MM.1S (cell line): ENCODE data around the gene DYNC1LI1.
A peak's percentile ranks its signal among the peaks of the same experiment; 100 is the strongest.

ENCODE experiments used
- DNase-seq: peaks from one replicate; pipeline ENCODE4 v3.0.0-alpha.2; 2015
- H2AFZ ChIP-seq: fragments of 300-600 bp; sonication (generic); 2 replicates; pipeline ENCODE4 v1.6.0; 2016; ENCODE audit warnings: antibody characterized with exemption, low read length
- H3F3A ChIP-seq: fragments of 300-600 bp; sonication (generic); 2 replicates; pipeline ENCODE4 v1.6.1; 2016; ENCODE audit warnings: mild to moderate bottlenecking, antibody characterized with exemption, low read length, moderate library complexity, mixed read lengths; ENCODE audit not compliant: insufficient read depth
- H3K27ac ChIP-seq: fragments of 300-600 bp; sonication (generic); 2 replicates; pipeline ENCODE4 v1.5.1; 2016; ENCODE audit warnings: mild to moderate bottlenecking, low read length
- H3K27me3 ChIP-seq: fragments of 300-600 bp; sonication (generic); replicated peaks from 2 replicates; pipeline ENCODE4 v1.6.0; 2016; ENCODE audit warnings: low read length; ENCODE audit not compliant: insufficient read depth
- H3K36me3 ChIP-seq: fragments of 300-600 bp; sonication (generic); replicated peaks from 2 replicates; pipeline ENCODE4 v1.6.1; 2016; ENCODE audit warnings: mild to moderate bottlenecking, low read length, mixed read lengths; ENCODE audit not compliant: insufficient read depth
- H3K4me1 ChIP-seq: fragments of 300-600 bp; sonication (generic); 2 replicates; pipeline ENCODE4 v1.6.1; 2016; ENCODE audit warnings: low read length, mixed read lengths
- H3K4me2 ChIP-seq: fragments of 300-600 bp; sonication (generic); 2 replicates; pipeline ENCODE4 v1.6.0; 2016; ENCODE audit warnings: low read depth, low read length
- H3K4me3 ChIP-seq: fragments of 300-600 bp; sonication (generic); 2 replicates; pipeline ENCODE4 v1.5.1; 2016; ENCODE audit warnings: low read length, mixed read lengths
- H3K79me2 ChIP-seq: fragments of 300-600 bp; sonication (generic); 2 replicates; pipeline ENCODE4 v1.6.1; 2016; ENCODE audit warnings: mixed run types, low read length, mixed read lengths
- H3K9ac ChIP-seq: fragments of 300-600 bp; sonication (generic); 2 replicates; pipeline ENCODE4 v1.6.1; 2016; ENCODE audit warnings: low read length, mixed read lengths
- H3K9me2 ChIP-seq: fragments of 300-600 bp; sonication (generic); replicated peaks from 2 replicates; pipeline ENCODE4 v1.6.1; 2016; ENCODE audit warnings: mild to moderate bottlenecking, low read length, mixed read lengths; ENCODE audit not compliant: insufficient read depth
- H3K9me3 ChIP-seq: fragments of 300-600 bp; sonication (generic); replicated peaks from 2 replicates; pipeline ENCODE4 v1.6.1; 2016; ENCODE audit warnings: mild to moderate bottlenecking, low read length, mixed read lengths; ENCODE audit not compliant: insufficient read depth
- H4K20me1 ChIP-seq: fragments of 300-600 bp; sonication (generic); 2 replicates; pipeline ENCODE4 v1.6.1; 2016; ENCODE audit warnings: mild to moderate bottlenecking, low read length, moderate library complexity, mixed read lengths; ENCODE audit not compliant: insufficient read depth
- EZH2 ChIP-seq: fragments of 300-600 bp; sonication (generic); optimal IDR thresholded peaks from 2 replicates; pipeline ENCODE3; 2017; ENCODE audit warnings: low read depth, mild to moderate bottlenecking, antibody characterized with exemption, low read length, mixed read lengths
- EZH2phosphoT487 ChIP-seq: fragments of 300-600 bp; sonication (generic); IDR thresholded peaks from 2 replicates; pipeline ENCODE4 v1.6.1; 2018; ENCODE audit warnings: antibody characterized with exemption, low read length
- TF ChIP-seq, protein P1 (sequence below): fragments of 300-600 bp; sonication (generic); IDR thresholded peaks from 2 replicates; pipeline ENCODE4 v1.5.1; 2016; ENCODE audit warnings: antibody characterized with exemption, low read length, mixed read lengths

DYNC1LI1 gene

DNA sequence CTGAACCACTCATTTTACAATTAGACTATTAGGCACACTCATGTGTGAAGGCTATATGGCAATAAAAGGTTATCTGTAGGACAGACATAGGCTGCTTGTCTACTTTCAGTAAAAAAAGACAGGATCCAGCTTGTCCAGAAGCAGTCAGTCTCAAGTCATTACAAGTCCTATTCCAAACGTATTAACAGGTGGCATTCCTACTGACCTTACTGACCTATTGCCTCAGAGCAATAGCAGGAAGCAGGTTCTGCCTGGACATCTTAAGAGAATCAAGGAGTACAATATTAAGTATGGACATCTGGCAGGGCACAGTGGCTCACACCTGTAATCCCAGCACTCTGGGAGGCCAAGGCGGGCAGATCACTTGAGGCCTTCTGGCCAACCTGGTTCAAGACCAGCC is 75.0 kb downstream of the DYNC1LI1 start:
- Histone ChIP-seq H3K4me2 (no peak overlapping the region), H3K9me2 (no peaks in the 10 kb centered on the region), H3K9ac (no peak overlapping the region), H3K27me3 (no peaks in the 10 kb centered on the region), H3K9me3 (no peaks in the 10 kb centered on the region), H3K79me2 (peaks cover 57% of the 10 kb centered on the region), H3F3A (0 out of 2 replicates have a peak, but pooled peaks cover 4% of the 10 kb centered on the region), H4K20me1 (no peaks in the 10 kb centered on the region; the same call in 1 of the 2 replicates), H3K4me3 (no peak overlapping the region), H3K27ac (no peak overlapping the region), H2AFZ (no peak overlapping the region), H3K36me3 (no peaks in the 10 kb centered on the region), H3K4me1 (peaks cover 21% of the 10 kb centered on the region)
- DNase-seq, result no peak
- TF ChIP-seq EZH2phosphoT487 (no peak), EZH2 (no peak)
- TF ChIP-seq, protein P1, sequence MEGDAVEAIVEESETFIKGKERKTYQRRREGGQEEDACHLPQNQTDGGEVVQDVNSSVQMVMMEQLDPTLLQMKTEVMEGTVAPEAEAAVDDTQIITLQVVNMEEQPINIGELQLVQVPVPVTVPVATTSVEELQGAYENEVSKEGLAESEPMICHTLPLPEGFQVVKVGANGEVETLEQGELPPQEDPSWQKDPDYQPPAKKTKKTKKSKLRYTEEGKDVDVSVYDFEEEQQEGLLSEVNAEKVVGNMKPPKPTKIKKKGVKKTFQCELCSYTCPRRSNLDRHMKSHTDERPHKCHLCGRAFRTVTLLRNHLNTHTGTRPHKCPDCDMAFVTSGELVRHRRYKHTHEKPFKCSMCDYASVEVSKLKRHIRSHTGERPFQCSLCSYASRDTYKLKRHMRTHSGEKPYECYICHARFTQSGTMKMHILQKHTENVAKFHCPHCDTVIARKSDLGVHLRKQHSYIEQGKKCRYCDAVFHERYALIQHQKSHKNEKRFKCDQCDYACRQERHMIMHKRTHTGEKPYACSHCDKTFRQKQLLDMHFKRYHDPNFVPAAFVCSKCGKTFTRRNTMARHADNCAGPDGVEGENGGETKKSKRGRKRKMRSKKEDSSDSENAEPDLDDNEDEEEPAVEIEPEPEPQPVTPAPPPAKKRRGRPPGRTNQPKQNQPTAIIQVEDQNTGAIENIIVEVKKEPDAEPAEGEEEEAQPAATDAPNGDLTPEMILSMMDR, result no peak

DNA sequence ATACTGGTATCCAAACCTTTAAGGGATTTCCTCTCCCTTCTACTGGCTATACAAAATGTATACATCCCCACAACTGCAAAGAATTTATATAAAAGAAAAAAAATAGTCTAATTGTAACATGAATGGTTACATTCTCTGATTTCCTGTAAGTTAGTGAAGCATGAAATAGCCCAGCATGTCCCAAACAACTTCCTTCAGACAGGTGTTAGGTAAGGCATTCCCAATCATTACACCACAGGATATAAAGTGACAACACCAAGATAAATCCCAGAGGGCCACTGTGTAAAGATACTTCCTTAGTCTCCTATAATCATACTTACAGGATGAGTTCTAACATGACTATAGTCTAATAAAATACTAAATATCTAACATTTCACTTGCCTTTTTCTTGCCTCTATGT is 75.6 kb downstream of the DYNC1LI1 start:
- no peak for DNase-seq
- H3K27ac ChIP-seq, result no peak overlapping the region
- H3F3A ChIP-seq, result 0 out of 2 replicates have a peak, but pooled peaks cover 4% of the 10 kb centered on the region
- peaks cover 52% of the 10 kb centered on the region for H3K79me2 ChIP-seq
- no peak overlapping the region for H2AFZ ChIP-seq
- H3K9me3 ChIP-seq, result no peaks in the 10 kb centered on the region
- no peaks in the 10 kb centered on the region; the same call in 1 of the 2 replicates for H4K20me1 ChIP-seq
- H3K4me1 ChIP-seq, result peaks cover 21% of the 10 kb centered on the region
- no peaks in the 10 kb centered on the region for H3K27me3 ChIP-seq
- no peak overlapping the region for H3K4me2 ChIP-seq
- no peaks in the 10 kb centered on the region for H3K9me2 ChIP-seq
- no peak overlapping the region for H3K9ac ChIP-seq
- H3K4me3 ChIP-seq, result no peak overlapping the region
- TF ChIP-seq EZH2phosphoT487 (no peak), EZH2 (no peak)
- TF ChIP-seq, protein P1, result no peak
- H3K36me3 ChIP-seq, result no peaks in the 10 kb centered on the region

DNA sequence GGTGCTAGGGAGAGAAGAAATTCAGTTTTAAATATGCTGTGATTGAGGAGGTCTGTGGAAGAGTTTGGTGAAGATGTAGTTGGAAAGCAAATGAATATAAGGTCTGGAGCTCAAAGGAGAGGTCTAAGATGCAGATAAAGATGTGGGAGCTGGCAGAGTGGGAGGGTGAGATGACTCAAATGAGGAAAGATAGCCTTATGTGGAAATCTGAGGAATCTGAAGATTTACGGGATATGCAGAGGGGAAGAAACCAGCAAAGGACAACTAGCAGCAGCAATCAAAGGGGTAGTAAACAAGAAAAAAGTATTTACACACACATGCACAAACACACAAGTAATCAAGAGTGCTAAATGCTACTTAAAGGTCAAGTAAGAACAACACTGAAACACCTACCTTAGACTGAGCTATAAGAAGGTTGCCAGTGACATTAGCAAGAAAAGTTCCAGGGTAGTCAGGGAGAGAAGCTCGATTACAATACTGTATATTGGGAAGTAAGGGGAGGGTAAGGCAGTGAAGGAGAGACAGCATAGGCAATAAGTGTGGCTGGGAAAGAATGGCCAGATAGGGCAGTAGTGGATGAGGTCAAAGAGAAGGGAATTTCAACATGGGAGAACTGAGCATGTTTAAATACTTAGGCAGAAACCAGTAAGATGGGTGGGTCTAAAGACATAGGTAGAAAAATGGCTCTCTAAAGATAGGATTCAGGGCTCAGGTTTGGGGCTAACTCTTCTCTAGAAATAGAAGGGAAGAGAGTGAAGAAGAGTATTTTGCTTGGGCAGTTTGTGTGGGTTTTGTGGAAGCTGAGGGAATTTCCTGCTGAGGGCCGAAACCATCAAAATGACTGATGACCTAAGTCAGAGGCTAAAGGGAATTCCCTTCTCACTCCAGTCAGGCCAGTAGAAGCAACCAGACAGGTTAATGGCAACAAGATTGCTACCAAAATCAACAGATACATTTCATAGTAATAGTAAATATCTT is 76.9 kb downstream of the DYNC1LI1 start:
- Histone ChIP-seq H3K36me3 (no peaks in the 10 kb centered on the region), H3K79me2 (peaks cover 41% of the 10 kb centered on the region), H3K27me3 (no peaks in the 10 kb centered on the region), H3K9me3 (no peaks in the 10 kb centered on the region), H3K9me2 (no peaks in the 10 kb centered on the region), H3K4me2 (peak overlapping the region; percentile 40; the same call in 1 of the 2 replicates), H2AFZ (no peak overlapping the region), H3K9ac (no peak overlapping the region), H4K20me1 (no peaks in the 10 kb centered on the region; the same call in 1 of the 2 replicates), H3F3A (0 out of 2 replicates have a peak, but pooled peaks cover 4% of the 10 kb centered on the region), H3K27ac (no peak overlapping the region; the same call in 1 of the 2 replicates), H3K4me1 (peaks cover 21% of the 10 kb centered on the region), H3K4me3 (0 out of 2 replicates have a peak overlapping the region, but pooled peaks have one; percentile 13)
- peak; percentile 53 for DNase-seq
- TF ChIP-seq EZH2 (no peak), EZH2phosphoT487 (no peak)
- TF ChIP-seq, protein P1, result no peak
